Sigmoid colon (tissue), 7 donors: ENCODE measurements around the gene FRS2. TPM values are rescaled to one million over a fixed set of nuclear protein-coding genes. Genes with fewer than 3 reads are reported as not detected.

Experiments used
- DNase-seq: peaks from one replicate; pipeline ENCODE4 v3.0.0-alpha.2; 2019
- H3K27ac ChIP-seq, 4 donors: fragments of 200-600 bp; sonication (generic); one replicate each; pipeline ENCODE4 v1.5.1; 2016 to 2019; ENCODE audit warnings: mild to moderate bottlenecking in 1 of 4
- H3K27me3 ChIP-seq, 3 donors: fragments of 200-600 bp; sonication (generic); one replicate each; pipeline ENCODE4 v1.5.1; 2019; ENCODE audit warnings: mild to moderate bottlenecking in 1 of 3
- H3K36me3 ChIP-seq, 4 donors: fragments of 200-600 bp; sonication (generic); one replicate each; pipeline ENCODE4 v1.5.1; 2016 to 2019
- H3K4me1 ChIP-seq, 4 donors: fragments of 200-600 bp; sonication (generic); one replicate each; pipeline ENCODE4 v1.5.1; 2017 to 2019
- H3K4me3 ChIP-seq, 4 donors: fragments of 200-600 bp; sonication (generic); one replicate each; pipeline ENCODE4 v1.5.1; 2017 to 2019; ENCODE audit warnings: mild to moderate bottlenecking in 2 of 4, moderate library complexity in 1 of 4
- H3K9me3 ChIP-seq, 4 donors: fragments of 200-600 bp in 3 of 4; sonication (generic) in 3 of 4; one replicate each; pipeline versions ENCODE4 v1.5.1 to v1.6.1; 2013 to 2019
- CTCF ChIP-seq, 4 experiments: fragments of 450-650 bp in 3 of 4; fragments of 200-600 bp in 1 of 4; IDR thresholded peaks; one replicate each; pipeline ENCODE4 v1.5.1; 2016 to 2019; ENCODE audit warnings: antibody characterized with exemption in 4 of 4, mild to moderate bottlenecking in 3 of 4, moderate library complexity in 2 of 4
- EP300 ChIP-seq, 4 donors: sonication (generic); formaldehyde crosslinking; IDR thresholded peaks; one replicate each; pipeline ENCODE4 v1.6.1; 2017; ENCODE audit warnings: antibody characterized with exemption in 4 of 4
- POLR2A ChIP-seq, 2 donors: fragments of 450-650 bp; IDR thresholded peaks; one replicate each; pipeline ENCODE4 v1.6.1; 2016; ENCODE audit warnings: antibody characterized with exemption in 2 of 2, mild to moderate bottlenecking in 2 of 2, moderate library complexity in 2 of 2
- POLR2AphosphoS5 ChIP-seq, 4 donors: sonication (generic); formaldehyde crosslinking; IDR thresholded peaks; one replicate each; pipeline ENCODE4 v1.6.1; 2017; ENCODE audit warnings: antibody characterized with exemption in 4 of 4
- WGBS, 2 donors: extraction: QIAGEN DNeasy Blood & Tissue Kit; methylation state at CpG; one replicate each; pipeline ENCODE4 v1.1.7; 2013; 5-methylcytosine and 5-hydroxymethylcytosine counted together
- intact Hi-C: fragments of 100-400 bp; cut with DNase I; formaldehyde crosslinking; loops from one replicate; pipeline ENCODE4 v1.15.1; 2023
- polyA plus RNA-seq, 3 donors: library from polyadenylated mRNA; stranded (reverse); fragments of 200-250 nt; gene quantifications; one replicate each; pipeline ENCODE4 v1.2.3, GENCODE V29; 2013
- total RNA-seq, 4 donors: library from RNA; depleted of rRNA; stranded (reverse); fragments of >200 nt; gene quantifications; one replicate each; pipeline ENCODE4 v1.1.0, GENCODE V29; 2016
- donor health status: healthy with polysubstance abuse.
- donor health status: Bipolar disorder and iron deficiency.
- donor health status: healthy.

Gene FRS2
- total and polyA plus RNA-seq, 7 donors: 7.6 to 48.4 (median 33.8) TPM

- 0% methylated on average over 63 of the region's 63 CpGs for WGBS, 2 donors
- intact Hi-C loops: loop anchor here (1.0 to 10.0 kb wide), 4 partner anchors 113 to 341 kb away; partner anchors contain the start of genes FRS2, RAB3IP and YEATS4
- TF ChIP-seq POLR2AphosphoS5 (IDR thresholded peaks at IDR 0.05) (peak; percentile 86 to 92 (median 89)), EP300 (IDR thresholded peaks at IDR 0.05) (no peak), POLR2A (IDR thresholded peaks at IDR 0.05) (peak; percentile 63 to 64), CTCF (IDR thresholded peaks at IDR 0.05) (peak in 1 of 4 experiments; percentile 29)
These were observed 115.2 kb downstream of the FRS2 start, which contains the start of gene CCT2 for GRCh38 chr12:69585189-69586062. Gene CCT2 (plus strand): TSS chr12:69585459. CDS start chr12:69585522, 63 bp downstream.

GRCh38 chr12:69588527-69588926 is 118.3 kb downstream of the FRS2 start:
- H3K27ac ChIP-seq: no peak overlapping the region
- WGBS, 2 donors: 81 to 93% methylated on average over 4 of the region's 4 CpGs
- no peak for DNase-seq
- no peak overlapping the region for H3K4me3 ChIP-seq
- H3K27me3 ChIP-seq: no peaks in the 10 kb centered on the region
- H3K4me1 ChIP-seq: peaks cover 0 to 12% (median 10%) of the 10 kb centered on the region in 4 donors
- intact Hi-C loops: loop anchor here (5.0 to 10.0 kb wide), 3 partner anchors 116 to 344 kb away; partner anchors contain the start of genes FRS2 and YEATS4
- H3K36me3 ChIP-seq: peaks cover 21 to 69% (median 52%) of the 10 kb centered on the region in 4 donors
- no peak for TF ChIP-seq POLR2A (IDR thresholded peaks at IDR 0.05)
- no peak for TF ChIP-seq CTCF (IDR thresholded peaks at IDR 0.05)
- no peak for TF ChIP-seq POLR2AphosphoS5 (IDR thresholded peaks at IDR 0.05)
- no peak for TF ChIP-seq EP300 (IDR thresholded peaks at IDR 0.05)
- H3K9me3 ChIP-seq: no peaks in the 10 kb centered on the region

More at GRCh38 chr12:69585189-69586062, 115.2 kb downstream of the FRS2 start, which contains the start of gene CCT2:
- peak within 1 kb of the TSS; percentile 70 to 98 (median 82) for H3K4me3 ChIP-seq
- H3K36me3 ChIP-seq: peaks cover 12 to 38% (median 27%) of the 10 kb centered on the region in 4 donors
- DNase-seq: peak; percentile 98
- H3K27ac ChIP-seq: peak within 1 kb of the TSS; percentile 85 to 91 (median 87)
- H3K9me3 ChIP-seq: no peaks in the 10 kb centered on the region
- H3K4me1 ChIP-seq: peaks cover 0 to 12% (median 10%) of the 10 kb centered on the region in 4 donors
- H3K27me3 ChIP-seq: no peaks in the 10 kb centered on the region

GRCh38 chr12:69589082-69589481 is 118.9 kb downstream of the FRS2 start:
- DNase-seq: no peak
- no peaks in the 10 kb centered on the region for H3K9me3 ChIP-seq
- peaks cover 0 to 12% (median 10%) of the 10 kb centered on the region in 4 donors for H3K4me1 ChIP-seq
- H3K27ac ChIP-seq: no peak overlapping the region
- WGBS, 2 donors: 89 to 97% methylated on average over 2 of the region's 2 CpGs
- H3K27me3 ChIP-seq: no peaks in the 10 kb centered on the region
- H3K36me3 ChIP-seq: peaks cover 26 to 75% (median 58%) of the 10 kb centered on the region in 4 donors
- H3K4me3 ChIP-seq: no peak overlapping the region
- no peak for TF ChIP-seq EP300 (IDR thresholded peaks at IDR 0.05)
- no peak for TF ChIP-seq POLR2A (IDR thresholded peaks at IDR 0.05)
- no peak for TF ChIP-seq CTCF (IDR thresholded peaks at IDR 0.05)
- no peak for TF ChIP-seq POLR2AphosphoS5 (IDR thresholded peaks at IDR 0.05)
- intact Hi-C loops: loop anchor here (5.0 to 10.0 kb wide), 3 partner anchors 117 to 344 kb away; partner anchors contain the start of genes FRS2 and YEATS4

GRCh38 chr12:69595689-69596088 is 125.5 kb downstream of the FRS2 start:
- no peak overlapping the region for H3K4me3 ChIP-seq
- H3K27ac ChIP-seq: no peak overlapping the region
- TF ChIP-seq POLR2AphosphoS5 (IDR thresholded peaks at IDR 0.05) (no peak), CTCF (IDR thresholded peaks at IDR 0.05) (no peak), EP300 (IDR thresholded peaks at IDR 0.05) (no peak), POLR2A (IDR thresholded peaks at IDR 0.05) (no peak)
- H3K4me1 ChIP-seq: no peaks in the 10 kb centered on the region
- no peaks in the 10 kb centered on the region for H3K27me3 ChIP-seq
- H3K9me3 ChIP-seq: no peaks in the 10 kb centered on the region
- intact Hi-C loops: loop anchor here (10.0 kb wide), 1 partner anchor 331 kb away; no protein-coding TSS in a partner anchor
- peaks cover 46 to 98% (median 71%) of the 10 kb centered on the region in 4 donors for H3K36me3 ChIP-seq
- 97 to 98% methylated on average over 2 of the region's 2 CpGs for WGBS, 2 donors
- no peak for DNase-seq
